Measurements from ENCODE around the gene ACOT11.

GRCh38 chr1:54499360-54500106, 48.5 kb upstream of the ACOT11 start:
- TF ChIP-seq CTCF (IDR thresholded peaks at IDR 0.05) = peak in 2 of 3 donors; percentile 15 to 17
- TF ChIP-seq POLR2A (IDR thresholded peaks at IDR 0.05) = no peak
- TF ChIP-seq EP300 (IDR thresholded peaks at IDR 0.05) = no peak

Measured in ovary (tissue), 3 donors.